Astrocyte of the spinal cord (primary cell): ENCODE data around the gene PRKAR1B.

Experiments
- DNase-seq: peaks from one replicate; pipeline ENCODE4 v3.0.0; 2011; ENCODE audit warnings: low read depth, low spot score
- H3K4me3 ChIP-seq: 2 replicates; pipeline ENCODE4 v1.5.1; 2011; ENCODE audit warnings: low read depth, mild to moderate bottlenecking, low read length, moderate library complexity
- in situ Hi-C: cut with HindIII; loops from 2 replicates; pipeline ENCODE4 v1.10.0; 2017; ENCODE audit warnings: low sequenced_read_pairs
- TF ChIP-seq, protein P1 (sequence below): IDR thresholded peaks from 2 replicates; pipeline ENCODE4 v1.5.1; 2012; ENCODE audit warnings: low read depth, mild to moderate bottlenecking, low read length, inconsistent platforms

Gene PRKAR1B

GRCh38 chr7:759569-759968 lies 32.5 kb upstream of the PRKAR1B start:
- no peak overlapping the region for H3K4me3 ChIP-seq
- DNase-seq, result no peak
- TF ChIP-seq, protein P1, sequence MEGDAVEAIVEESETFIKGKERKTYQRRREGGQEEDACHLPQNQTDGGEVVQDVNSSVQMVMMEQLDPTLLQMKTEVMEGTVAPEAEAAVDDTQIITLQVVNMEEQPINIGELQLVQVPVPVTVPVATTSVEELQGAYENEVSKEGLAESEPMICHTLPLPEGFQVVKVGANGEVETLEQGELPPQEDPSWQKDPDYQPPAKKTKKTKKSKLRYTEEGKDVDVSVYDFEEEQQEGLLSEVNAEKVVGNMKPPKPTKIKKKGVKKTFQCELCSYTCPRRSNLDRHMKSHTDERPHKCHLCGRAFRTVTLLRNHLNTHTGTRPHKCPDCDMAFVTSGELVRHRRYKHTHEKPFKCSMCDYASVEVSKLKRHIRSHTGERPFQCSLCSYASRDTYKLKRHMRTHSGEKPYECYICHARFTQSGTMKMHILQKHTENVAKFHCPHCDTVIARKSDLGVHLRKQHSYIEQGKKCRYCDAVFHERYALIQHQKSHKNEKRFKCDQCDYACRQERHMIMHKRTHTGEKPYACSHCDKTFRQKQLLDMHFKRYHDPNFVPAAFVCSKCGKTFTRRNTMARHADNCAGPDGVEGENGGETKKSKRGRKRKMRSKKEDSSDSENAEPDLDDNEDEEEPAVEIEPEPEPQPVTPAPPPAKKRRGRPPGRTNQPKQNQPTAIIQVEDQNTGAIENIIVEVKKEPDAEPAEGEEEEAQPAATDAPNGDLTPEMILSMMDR, result no peak
- in situ Hi-C loops, result no loop called here

GRCh38 chr7:757741-758163 lies 30.7 kb upstream of the PRKAR1B start:
- in situ Hi-C loops, result no loop called here
- H3K4me3 ChIP-seq, result no peak overlapping the region
- TF ChIP-seq, protein P1, result no peak
- no peak for DNase-seq

GRCh38 chr7:756928-757560 lies 30.0 kb upstream of the PRKAR1B start:
- no peak overlapping the region for H3K4me3 ChIP-seq
- TF ChIP-seq, protein P1, result no peak
- no peak for DNase-seq
- in situ Hi-C loops, result no loop called here

GRCh38 chr7:756231-756927 lies 29.3 kb upstream of the PRKAR1B start:
- DNase-seq, result no peak
- TF ChIP-seq, protein P1, result no peak
- in situ Hi-C loops, result no loop called here
- H3K4me3 ChIP-seq, result no peak overlapping the region

DNA sequence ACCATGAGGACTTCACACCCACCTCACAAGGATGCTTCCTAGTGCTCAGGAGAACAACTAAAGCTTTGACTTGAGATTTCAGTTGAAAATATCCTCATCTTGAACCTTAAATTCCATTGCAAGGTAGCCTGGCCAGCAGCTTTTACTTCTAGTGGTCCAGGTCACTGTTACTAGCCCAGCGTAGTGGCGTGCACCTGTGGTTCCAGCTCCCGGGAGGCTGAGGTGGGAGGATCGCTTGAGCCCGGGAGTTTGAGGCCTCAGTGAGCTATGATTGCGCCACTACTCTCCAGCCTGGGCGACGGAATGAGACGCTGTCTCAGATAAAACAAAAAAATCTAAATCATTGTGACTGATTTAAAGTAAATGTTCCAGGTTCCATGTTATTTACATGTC lies 28.3 kb upstream of the PRKAR1B start:
- in situ Hi-C loops, result no loop called here
- TF ChIP-seq, protein P1, result no peak
- no peak for DNase-seq
- H3K4me3 ChIP-seq, result no peak overlapping the region

- in situ Hi-C loops, result no loop called here
- TF ChIP-seq, protein P1, result no peak
- no peak for DNase-seq
- H3K4me3 ChIP-seq, result no peak overlapping the region
Measured at GRCh38 chr7:754531-755412, 27.7 kb upstream of the PRKAR1B start.
